GM18526 (cell line): ENCODE measurements around the gene ADAMTS3.

ENCODE experiments used
- POLR2A ChIP-seq: IDR thresholded peaks from 3 replicates; pipeline ENCODE4 v1.6.1; 2011; ENCODE audit not compliant: insufficient read length; ENCODE audit errors: extremely low read depth

ADAMTS3 gene

DNA sequence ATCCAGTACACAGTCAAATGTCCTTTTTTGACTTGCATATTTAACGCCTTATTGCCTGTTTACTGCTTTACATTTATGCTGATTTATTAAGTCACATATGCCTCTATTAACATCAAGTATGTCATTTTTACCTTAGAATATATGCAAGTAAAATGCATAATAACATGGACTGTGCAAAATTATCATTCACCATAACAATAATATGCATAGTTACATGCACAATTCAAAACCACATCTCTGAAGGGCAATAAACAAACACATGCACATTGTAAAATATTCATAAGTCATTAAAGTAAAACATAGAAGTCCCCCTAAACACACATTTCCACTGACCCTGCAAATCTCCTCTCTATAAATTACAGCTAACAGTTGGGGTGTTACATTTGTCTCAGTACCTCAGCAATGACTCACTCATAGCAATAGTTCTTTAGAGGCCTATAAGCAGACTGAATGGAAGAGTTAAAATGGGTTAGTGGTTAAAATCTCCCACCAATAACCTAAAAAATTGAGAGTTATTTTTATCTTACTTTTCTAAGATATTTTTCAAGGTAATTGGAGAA, 61.1 kb downstream of the ADAMTS3 start:
- no peak for TF ChIP-seq POLR2A

DNA sequence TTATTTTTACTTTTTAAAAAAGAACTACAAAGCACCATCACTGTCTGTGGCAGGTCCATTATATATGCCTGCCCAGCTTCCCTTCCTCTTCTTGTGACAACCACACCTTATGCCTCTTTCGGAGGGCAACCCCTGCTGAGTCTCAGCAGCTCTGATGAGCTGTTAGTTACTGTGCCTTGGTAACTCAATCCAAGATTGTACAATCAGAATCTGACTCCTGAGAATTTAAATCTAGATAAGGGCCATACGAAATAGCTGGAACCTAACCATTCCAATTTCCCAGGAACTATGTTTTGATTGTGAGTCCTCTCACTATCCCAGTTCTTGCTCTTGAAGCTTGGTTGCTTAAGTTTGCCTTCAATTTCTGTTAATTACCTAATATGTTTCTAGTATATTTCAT, 61.9 kb downstream of the ADAMTS3 start:
- no peak for TF ChIP-seq POLR2A

DNA sequence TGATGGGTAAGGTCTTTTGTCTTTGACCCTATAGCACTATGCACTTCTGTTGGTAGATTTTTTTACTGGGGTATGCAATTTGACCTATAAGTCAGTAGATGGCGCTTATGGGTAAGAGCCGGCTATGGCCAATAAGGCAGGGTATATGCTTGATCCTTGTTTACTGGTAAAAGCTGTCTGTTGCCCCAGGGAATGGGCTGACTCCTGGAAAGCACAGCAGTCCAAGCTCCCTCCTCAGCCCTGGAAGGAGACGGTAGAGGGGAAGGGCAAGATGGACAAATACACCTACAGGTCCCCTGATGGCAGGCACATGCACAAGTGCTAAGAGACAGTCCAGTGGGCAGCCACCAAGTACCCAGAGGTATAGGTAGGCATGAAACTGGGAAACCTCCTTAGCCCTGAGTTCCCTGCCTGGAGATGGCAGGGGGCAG, 63.7 kb downstream of the ADAMTS3 start:
- no peak for TF ChIP-seq POLR2A

DNA sequence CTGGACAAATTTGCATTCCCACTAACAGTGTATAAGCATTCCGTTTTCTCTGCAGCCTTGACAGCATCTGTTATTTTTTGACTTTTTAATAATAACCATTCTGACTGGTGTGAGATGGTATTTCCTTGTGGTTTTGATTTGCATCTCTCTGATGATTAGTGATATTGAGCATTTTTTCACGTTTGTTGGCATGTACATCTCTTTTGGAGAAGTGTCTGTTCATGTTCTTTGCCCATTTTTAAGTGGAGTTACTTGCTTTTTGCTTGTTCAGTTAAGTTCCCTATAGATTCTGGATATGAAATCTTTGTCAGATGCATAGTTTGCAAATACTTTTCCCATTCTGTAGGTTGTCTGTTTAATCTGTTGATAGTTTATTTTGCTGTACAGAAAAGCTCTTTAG, 68.8 kb downstream of the ADAMTS3 start:
- no peak for TF ChIP-seq POLR2A

DNA sequence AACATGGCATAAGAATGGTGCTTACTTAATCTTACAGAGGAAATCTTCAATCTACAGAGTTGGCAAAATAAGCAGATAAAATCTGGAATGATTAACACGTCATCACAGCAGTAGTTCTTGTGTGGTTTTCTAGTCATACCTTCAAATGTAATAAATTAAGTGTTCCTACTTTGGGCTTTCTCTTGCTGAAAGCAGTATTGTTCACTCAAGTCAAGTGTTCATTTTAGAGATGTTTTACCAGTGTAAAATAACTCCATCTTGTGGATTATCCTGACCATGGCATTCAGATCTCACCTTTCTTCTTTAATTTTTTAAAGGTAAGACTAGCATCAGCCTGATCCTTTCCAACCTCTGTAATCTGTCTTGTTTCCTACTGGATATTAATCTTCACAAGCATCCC, 72.9 kb downstream of the ADAMTS3 start:
- no peak for TF ChIP-seq POLR2A

DNA sequence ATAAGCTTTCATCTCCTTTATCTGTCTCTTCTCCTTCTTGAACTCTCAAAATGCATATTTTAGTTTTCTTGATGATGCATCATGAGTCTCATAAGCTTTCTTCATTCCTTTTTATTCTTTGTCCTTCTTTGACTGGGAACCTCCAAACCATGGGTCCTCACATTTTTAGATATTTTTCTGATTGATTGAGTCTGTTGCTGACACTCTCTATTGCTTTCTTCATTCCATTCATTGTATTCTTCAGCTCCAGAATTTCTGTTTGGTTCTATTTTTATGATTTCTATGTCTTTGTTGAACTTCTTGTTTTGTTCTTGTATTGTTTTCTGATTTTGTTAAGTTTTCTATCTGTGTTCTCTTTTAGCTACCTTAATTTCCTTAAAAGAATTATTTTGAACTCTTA, 74.9 kb downstream of the ADAMTS3 start:
- no peak for TF ChIP-seq POLR2A

DNA sequence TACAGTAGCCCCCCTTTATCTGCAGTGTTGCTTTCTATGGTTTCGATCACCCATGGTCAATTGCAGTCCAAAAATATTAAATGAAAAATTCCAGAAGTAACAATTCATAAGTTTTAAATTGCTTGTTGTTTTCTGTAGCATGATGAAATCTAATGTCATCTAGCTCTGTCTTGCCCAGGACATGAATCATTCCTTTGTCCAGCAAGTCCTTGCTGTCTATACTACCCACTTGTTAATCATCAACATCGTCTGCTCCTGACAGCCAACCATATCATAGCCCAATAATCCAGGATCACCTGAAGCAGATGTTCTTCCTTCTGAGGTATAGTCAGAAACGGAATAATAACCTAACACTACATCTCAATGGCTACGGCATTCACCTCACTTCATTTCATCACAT, 79.8 kb downstream of the ADAMTS3 start:
- TF ChIP-seq POLR2A: no peak

DNA sequence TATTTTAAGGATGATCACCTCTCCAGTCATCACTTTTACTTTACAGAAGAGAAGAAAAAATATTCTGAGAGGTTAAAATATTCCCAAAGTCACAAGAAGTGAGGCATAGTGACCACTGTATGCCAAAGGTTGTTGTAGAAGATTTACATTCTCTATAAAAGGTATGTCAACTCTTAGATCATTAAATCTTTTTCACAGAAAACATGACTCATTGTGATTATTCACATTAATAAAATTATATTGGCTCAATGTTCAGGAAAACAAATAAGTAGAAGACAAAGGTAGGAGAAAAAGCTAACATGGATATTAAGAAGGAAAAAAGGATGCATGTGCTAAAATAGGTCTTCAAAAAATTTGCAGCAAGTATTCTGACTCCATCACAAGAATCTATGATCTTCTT, 82.0 kb downstream of the ADAMTS3 start:
- no peak for TF ChIP-seq POLR2A

DNA sequence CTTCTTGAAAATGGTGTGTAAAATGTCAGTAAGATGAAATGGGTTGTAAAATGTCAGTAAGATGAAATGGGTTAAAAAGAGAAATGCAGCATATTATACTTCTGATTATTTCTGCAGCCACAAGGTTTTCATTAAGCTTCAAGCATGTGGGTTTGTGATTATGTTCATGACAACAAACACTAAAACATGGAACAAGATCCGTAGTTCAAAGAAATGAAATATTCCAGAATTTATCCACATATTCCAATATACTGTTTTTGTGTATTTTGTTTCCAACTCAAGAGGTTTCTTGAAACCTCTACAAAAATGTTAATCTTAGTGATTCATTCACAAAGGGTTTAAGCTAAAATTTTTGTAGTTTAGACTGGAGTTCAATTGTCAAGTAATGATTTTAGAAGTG, 84.0 kb downstream of the ADAMTS3 start:
- no peak for TF ChIP-seq POLR2A

DNA sequence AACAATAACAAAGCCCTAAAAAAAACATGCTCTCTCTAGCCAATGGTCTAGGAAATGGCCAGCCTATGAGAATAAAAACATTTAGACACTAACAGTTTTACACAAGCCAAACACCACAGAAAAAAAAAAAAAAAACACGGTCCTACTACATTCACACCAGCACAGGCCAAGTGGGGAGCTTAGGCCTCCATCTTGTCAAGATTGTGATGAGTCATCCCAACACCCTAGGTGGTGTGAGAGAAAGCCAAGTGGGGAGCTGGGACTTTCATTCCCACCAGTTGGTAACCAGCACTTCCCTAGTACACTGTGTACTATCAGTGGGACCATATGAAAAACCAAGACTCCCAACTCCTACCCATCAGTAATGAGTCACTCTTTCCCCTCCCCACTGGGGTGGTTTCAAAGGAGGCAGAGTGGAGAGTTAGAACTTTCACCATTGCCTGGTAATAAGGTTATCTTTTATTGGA, 95.6 kb downstream of the ADAMTS3 start:
- TF ChIP-seq POLR2A: no peak

DNA sequence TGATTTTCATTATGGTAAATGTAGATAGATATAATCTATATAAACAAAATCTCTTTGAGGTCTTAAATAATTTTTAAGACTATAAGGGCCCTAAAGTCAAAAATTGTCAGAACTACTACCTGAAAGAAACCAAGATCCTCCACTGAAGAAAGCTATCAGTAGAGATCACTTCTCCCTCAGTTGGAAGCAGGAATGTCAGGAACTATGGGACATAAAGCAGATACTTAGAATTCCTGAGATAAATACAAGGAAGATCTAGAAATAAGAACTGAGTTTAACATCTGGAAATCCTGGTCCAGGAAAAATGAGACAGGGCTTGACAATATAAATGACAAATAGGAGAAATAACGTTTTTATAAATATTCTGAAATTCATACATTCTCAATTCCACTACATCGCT, 97.2 kb downstream of the ADAMTS3 start:
- TF ChIP-seq POLR2A: no peak

DNA sequence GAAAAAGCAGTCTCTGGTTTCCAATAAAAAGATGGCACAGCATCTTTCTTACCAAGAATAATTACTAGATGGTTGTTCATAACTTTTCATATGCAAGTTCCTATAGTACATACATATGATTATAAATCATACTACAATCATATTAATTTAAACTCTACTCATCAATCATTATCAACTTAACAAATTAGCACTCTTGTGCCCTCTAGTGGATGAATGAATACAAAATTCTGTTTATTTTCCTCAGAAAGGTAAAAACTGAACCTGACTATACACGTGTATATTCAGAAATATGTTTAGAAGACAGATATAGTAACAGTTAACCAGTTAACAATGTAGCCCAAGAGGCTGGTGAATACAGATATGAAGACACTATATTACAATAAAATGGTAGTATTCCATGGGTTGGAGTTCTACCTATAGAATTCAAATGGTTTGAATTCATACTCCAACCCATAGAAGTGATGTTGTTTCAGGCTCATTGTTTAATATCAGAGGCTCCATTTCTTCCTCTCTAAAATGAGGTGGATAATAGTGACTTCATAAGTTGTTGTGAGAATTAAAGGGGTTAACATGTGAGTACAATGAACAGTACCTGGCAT, 100.0 kb downstream of the ADAMTS3 start:
- TF ChIP-seq POLR2A: no peak

DNA sequence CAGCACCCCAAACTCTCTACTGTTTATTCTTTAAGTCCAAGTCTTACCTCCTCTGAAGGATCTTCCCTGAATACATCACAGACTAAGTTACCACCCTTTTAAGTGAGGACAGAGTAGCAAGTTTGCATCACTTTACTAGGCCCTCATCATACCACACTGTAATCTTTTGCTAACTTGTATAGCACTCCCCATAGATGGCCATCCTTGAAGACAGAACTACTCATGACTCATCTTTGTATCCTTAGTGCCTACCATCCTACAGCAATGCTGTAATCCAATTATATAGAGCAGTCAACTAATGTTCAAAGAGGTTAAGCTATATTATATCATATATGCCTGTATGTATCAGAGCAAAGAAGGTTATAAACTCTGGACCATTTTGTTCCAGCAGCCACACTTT, 101.4 kb downstream of the ADAMTS3 start:
- TF ChIP-seq POLR2A: no peak

DNA sequence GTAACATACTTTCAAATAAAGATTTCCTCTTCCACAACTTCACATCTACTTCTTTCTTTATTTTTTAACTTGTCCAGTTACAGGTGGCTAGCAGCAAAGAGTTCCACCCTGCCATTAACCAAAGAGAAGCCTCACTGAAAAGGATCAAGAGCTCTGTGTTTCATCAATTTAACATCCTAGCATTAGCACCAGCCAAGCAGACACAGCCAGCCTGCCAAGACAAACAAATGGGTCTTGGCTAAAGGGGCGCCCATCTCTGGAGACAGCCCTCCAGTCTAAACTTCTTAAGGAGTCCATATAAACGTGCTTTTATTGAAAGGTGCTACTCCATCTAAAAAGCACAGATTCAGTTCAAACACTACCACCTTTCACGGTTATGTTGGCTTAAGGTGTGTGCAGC, 105.3 kb downstream of the ADAMTS3 start:
- no peak for TF ChIP-seq POLR2A

DNA sequence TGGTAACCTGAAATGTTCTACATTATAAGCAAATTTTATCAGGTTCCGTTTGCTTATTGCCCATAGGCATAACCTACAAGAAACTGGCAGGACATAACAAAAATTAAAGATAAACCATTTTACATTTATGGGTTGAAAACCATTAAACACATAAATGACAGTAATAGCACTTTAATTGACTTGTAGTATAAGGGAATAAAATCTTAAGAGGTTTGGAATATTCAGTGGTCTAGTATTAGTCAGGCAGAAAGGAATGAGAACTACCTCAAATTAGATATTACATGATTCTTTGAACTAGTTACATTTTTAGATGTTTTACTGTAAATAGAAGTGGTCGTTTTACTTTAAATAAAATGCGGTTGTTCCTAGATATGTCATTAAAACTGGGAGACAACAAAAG, 111.9 kb downstream of the ADAMTS3 start:
- no peak for TF ChIP-seq POLR2A

DNA sequence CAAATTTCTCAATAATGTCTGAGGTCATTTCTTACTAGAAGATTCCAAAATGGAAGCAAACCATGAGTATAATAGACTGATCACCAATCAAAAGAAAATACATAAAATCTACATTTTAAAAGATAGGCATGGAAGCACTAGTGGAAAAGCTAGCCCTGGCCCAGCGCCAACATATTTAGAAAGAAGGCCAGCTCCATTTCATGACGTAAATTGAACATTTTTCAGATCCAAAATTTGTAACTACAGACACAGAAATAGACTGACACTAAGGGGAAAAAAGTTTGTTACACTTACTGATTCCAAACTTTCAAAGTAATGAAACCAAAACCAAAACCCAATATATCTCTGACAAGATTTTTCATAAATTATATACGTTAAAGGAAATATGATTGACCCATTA, 117.7 kb downstream of the ADAMTS3 start:
- no peak for TF ChIP-seq POLR2A

DNA sequence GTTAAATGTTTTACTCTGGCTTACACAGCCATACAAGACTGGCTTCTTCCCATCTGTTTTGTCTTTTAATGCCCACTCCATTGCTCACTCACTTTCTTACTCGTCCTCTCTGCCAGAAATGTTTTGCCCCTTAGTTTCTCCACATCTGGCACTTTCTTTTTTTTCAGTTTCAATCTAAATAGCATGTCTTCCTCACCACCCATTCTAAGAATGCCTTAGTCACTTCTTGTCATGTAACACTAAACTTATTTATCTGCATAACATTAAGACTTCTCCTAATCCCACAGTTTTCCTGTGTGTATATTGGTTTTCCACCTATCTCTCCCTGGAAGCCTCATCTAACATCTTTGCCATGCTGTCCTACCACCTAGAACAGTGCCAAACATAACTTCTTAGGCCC, 119.3 kb downstream of the ADAMTS3 start:
- no peak for TF ChIP-seq POLR2A
